Measurements from ENCODE around the gene GNB2.
"Not testable (repeated sequence)": the region's sequence is repeated elsewhere in the genome, so short reads cannot be mapped to it uniquely, and the experiment has no call there.

Gene GNB2

GRCh38 chr7:100705320-100705752 is 31.8 kb downstream of the GNB2 start:
- no peak for FAIRE-seq

- no peak for FAIRE-seq
Observed at GRCh38 chr7:100705753-100706671, 32.5 kb downstream of the GNB2 start, which contains the start of gene POP7. TSS of gene POP7 (plus strand) at chr7:100706121. CDS start at chr7:100706831, 710 bp downstream.

- FAIRE-seq = no peak
Observed at GRCh38 chr7:100706672-100707311, 33.3 kb downstream of the GNB2 start.

- no peak for FAIRE-seq
Observed at GRCh38 chr7:100708395-100708794, 34.9 kb downstream of the GNB2 start.

- no peak for FAIRE-seq
Observed at GRCh38 chr7:100710452-100710851, 36.9 kb downstream of the GNB2 start.

- no peak for FAIRE-seq
Observed at GRCh38 chr7:100711369-100711768, 37.8 kb downstream of the GNB2 start.

GRCh38 chr7:100714725-100715124 is 41.2 kb downstream of the GNB2 start:
- FAIRE-seq = no peak

GRCh38 chr7:100717073-100717472 is 43.5 kb downstream of the GNB2 start:
- not testable (repeated sequence) for FAIRE-seq

GRCh38 chr7:100719523-100720278 is 46.2 kb downstream of the GNB2 start:
- FAIRE-seq = no peak

GRCh38 chr7:100720279-100720670 is 46.7 kb downstream of the GNB2 start, which contains the start of gene EPO:
TSS of gene EPO (plus strand) at chr7:100720468. CDS start at chr7:100720981, 513 bp downstream.
- no peak for FAIRE-seq

- FAIRE-seq = no peak
Observed at GRCh38 chr7:100720671-100721504, 47.3 kb downstream of the GNB2 start.

GRCh38 chr7:100721505-100721812 is 47.9 kb downstream of the GNB2 start:
- FAIRE-seq = no peak

GRCh38 chr7:100722480-100723212 is 49.1 kb downstream of the GNB2 start:
- no peak for FAIRE-seq

GRCh38 chr7:100723732-100724275 is 50.3 kb downstream of the GNB2 start:
- no peak for FAIRE-seq

- FAIRE-seq = not testable (repeated sequence)
Observed at GRCh38 chr7:100724364-100724763, 50.8 kb downstream of the GNB2 start.

- FAIRE-seq = no peak
Observed at GRCh38 chr7:100726996-100727761, 53.6 kb downstream of the GNB2 start.

GRCh38 chr7:100728196-100728595 is 54.7 kb downstream of the GNB2 start:
- FAIRE-seq = no peak

Measured in islet of Langerhans (tissue), 1 donor.